ENCODE results near the gene JAGN1.
"Not testable (repeated sequence)": the region's sequence is repeated elsewhere in the genome, so short reads cannot be mapped to it uniquely, and the experiment has no call there.

JAGN1 gene

GRCh38 chr3:9866639-9867038 is 23.8 kb upstream of the JAGN1 start:
- no peaks in the 10 kb centered on the region for H3K9me3 ChIP-seq

GRCh38 chr3:9867106-9867505 is 23.3 kb upstream of the JAGN1 start:
- intact Hi-C loops (cut with DNase I; ENCODE audit: low total_unique reads): no loop called here
- Histone ChIP-seq H3K36me3 (no peaks in the 10 kb centered on the region), H3K4me1 (peaks cover 0 to 49% (median 27%) of the 10 kb centered on the region in 4 donors), H3K4me3 (no peak overlapping the region), H3K9me3 (no peaks in the 10 kb centered on the region), H3K27ac (peak overlapping the region; percentile 78 to 79), H3K27me3 (no peaks in the 10 kb centered on the region)
- no peak for TF ChIP-seq CTCF (IDR thresholded peaks at IDR 0.05)
- no peak for DNase-seq

More at GRCh38 chr3:9866639-9867038, 23.8 kb upstream of the JAGN1 start:
- peaks cover 0 to 50% (median 28%) of the 10 kb centered on the region in 4 donors for H3K4me1 ChIP-seq
- intact Hi-C loops (cut with DNase I; ENCODE audit: low total_unique reads): no loop called here
- no peak for TF ChIP-seq CTCF (IDR thresholded peaks at IDR 0.05)
- peak in 1 of 2 donors; percentile 82 for DNase-seq
- peak overlapping the region; percentile 78 to 79 for H3K27ac ChIP-seq
- H3K36me3 ChIP-seq: no peaks in the 10 kb centered on the region
- H3K4me3 ChIP-seq: no peak overlapping the region
- no peaks in the 10 kb centered on the region for H3K27me3 ChIP-seq

- H3K4me3 ChIP-seq: no peak overlapping the region
- intact Hi-C loops (cut with DNase I; ENCODE audit: low total_unique reads): no loop called here
- H3K9me3 ChIP-seq: no peaks in the 10 kb centered on the region
- H3K36me3 ChIP-seq: no peaks in the 10 kb centered on the region
- no peak overlapping the region for H3K27ac ChIP-seq
- H3K4me1 ChIP-seq: peaks cover 0 to 22% (median 10%) of the 10 kb centered on the region in 4 donors
- DNase-seq: no peak
- no peaks in the 10 kb centered on the region for H3K27me3 ChIP-seq
- TF ChIP-seq CTCF (IDR thresholded peaks at IDR 0.05): no peak
Observed at GRCh38 chr3:9869955-9870354, 20.5 kb upstream of the JAGN1 start.

- Histone ChIP-seq H3K4me3 (no peak overlapping the region), H3K27me3 (no peaks in the 10 kb centered on the region), H3K36me3 (no peaks in the 10 kb centered on the region), H3K4me1 (peaks cover 0 to 12% (median 2%) of the 10 kb centered on the region in 4 donors), H3K27ac (no peak overlapping the region), H3K9me3 (no peaks in the 10 kb centered on the region)
- no peak for DNase-seq
- TF ChIP-seq CTCF (IDR thresholded peaks at IDR 0.05): no peak
- intact Hi-C loops (cut with DNase I; ENCODE audit: low total_unique reads): no loop called here
Observed at GRCh38 chr3:9870978-9871377, 19.4 kb upstream of the JAGN1 start.

GRCh38 chr3:9872067-9872466 is 18.3 kb upstream of the JAGN1 start:
- H3K36me3 ChIP-seq; H3K4me3 ChIP-seq; H3K27me3 ChIP-seq; intact Hi-C loops (cut with DNase I; ENCODE audit: low total_unique reads); H3K27ac ChIP-seq; H3K4me1 ChIP-seq; DNase-seq; H3K9me3 ChIP-seq: not testable (repeated sequence)

- no peak for TF ChIP-seq CTCF (IDR thresholded peaks at IDR 0.05)
- Histone ChIP-seq H3K27me3 (no peaks in the 10 kb centered on the region), H3K4me3 (no peak overlapping the region), H3K4me1 (no peaks in the 10 kb centered on the region), H3K27ac (no peak overlapping the region), H3K36me3 (no peaks in the 10 kb centered on the region), H3K9me3 (no peaks in the 10 kb centered on the region)
- DNase-seq: no peak
- intact Hi-C loops (cut with DNase I; ENCODE audit: low total_unique reads): no loop called here
Observed at GRCh38 chr3:9875448-9875847, 15.0 kb upstream of the JAGN1 start.

- H3K27me3 ChIP-seq; H3K9me3 ChIP-seq; H3K27ac ChIP-seq; intact Hi-C loops (cut with DNase I; ENCODE audit: low total_unique reads); H3K36me3 ChIP-seq; H3K4me1 ChIP-seq; DNase-seq; H3K4me3 ChIP-seq: not testable (repeated sequence)
Observed at GRCh38 chr3:9876255-9876654, 14.2 kb upstream of the JAGN1 start.
